ENCODE measurements around the gene NTHL1.

The NTHL1 gene

DNA sequence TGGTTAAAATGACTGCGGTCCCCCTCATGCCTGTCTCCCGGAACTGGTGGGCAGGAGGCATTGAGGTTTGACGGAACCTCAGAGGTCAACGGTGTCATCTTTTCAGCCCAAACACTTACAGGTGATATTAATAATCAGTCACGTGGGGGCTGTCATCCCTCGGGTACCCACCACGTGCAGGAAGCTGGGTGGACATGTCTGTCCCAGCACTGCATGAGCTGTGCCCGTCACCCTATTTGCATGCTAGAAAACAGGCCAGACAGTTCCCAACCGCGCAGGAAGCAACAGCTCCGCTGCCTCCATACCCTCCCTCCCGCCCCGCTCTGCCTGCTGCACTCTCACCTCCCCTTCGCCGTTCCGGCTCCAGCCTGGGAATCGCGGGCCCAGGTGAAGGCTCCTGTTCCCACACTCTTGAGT lies 56.5 kb downstream of the NTHL1 start:
- DNase-seq, result no peak

DNA sequence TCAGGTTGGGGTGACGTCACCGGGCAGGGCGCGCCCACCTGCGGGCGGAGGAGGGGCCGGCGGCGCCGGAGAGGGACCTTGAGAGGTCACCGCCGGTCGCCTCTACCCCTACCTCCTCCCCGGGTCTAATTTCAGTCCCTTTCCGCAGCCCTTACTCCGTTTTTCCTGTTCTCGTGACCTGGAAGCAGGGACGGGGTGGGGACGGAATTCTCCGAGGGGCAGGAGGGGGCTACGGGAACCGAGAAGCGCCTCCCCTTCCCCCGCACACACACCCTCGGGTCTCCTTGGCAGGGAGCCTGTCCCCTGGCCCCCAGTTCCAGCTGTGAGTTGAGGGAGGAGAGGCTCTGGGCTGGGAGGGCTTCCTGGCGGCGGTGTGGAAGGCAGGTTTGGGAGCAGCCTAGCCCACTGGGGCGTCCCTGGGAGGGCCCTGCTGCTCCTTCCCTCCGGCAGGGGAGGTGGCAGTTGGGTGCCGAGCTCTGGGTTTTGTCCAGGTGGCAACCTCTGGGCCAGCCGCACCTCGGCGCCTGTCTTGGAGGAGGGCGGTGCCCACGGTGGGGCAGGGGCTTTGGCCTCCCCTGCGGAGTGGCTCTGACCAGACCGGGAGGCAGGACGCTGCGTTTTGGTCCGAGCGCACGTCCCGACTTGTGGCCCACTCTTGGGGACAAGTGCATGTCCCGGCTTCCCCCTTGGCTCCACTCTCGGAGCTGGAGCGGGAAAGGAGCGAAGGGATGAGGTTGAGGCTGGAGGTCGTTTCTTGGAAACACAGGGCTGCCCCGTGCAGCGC lies 57.1 kb downstream of the NTHL1 start:
- DNase-seq, result no peak

DNA sequence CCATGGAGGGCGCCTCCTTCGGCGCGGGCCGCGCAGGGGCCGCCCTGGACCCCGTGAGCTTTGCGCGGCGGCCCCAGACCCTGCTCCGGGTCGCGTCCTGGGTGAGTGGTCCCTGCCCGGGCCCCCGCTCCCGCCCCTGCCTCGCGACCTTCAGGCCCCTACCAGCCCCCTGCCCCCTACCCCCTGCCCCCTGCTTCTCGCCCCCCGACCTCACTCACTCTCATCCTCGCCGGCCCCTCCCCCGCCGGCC lies 57.6 kb downstream of the NTHL1 start:
- DNase-seq, result no peak

Data from DMS79 (cell line).